Tibial nerve (tissue), 4 donors: ENCODE results near the gene COA4. TPM values are rescaled to one million over a fixed set of nuclear protein-coding genes. Genes with fewer than 3 reads are reported as not detected.

Source experiments
- DNase-seq, 2 donors: peaks; one replicate each; pipeline ENCODE4 v3.0.0-alpha.2; 2019; ENCODE audit warnings: low spot score in 2 of 2
- H3K27ac ChIP-seq, 4 donors: fragments of 200-600 bp; sonication (generic) in 3 of 4; one replicate each; pipeline ENCODE4 v1.5.1; 2017 to 2019; ENCODE audit warnings: mild to moderate bottlenecking in 1 of 4
- H3K27me3 ChIP-seq, 2 donors: fragments of 200-600 bp; sonication (generic) in 1 of 2; one replicate each; pipeline versions ENCODE4 v1.5.1 to v1.6.0; 2017 to 2019
- H3K36me3 ChIP-seq, 3 donors: fragments of 200-600 bp; sonication (generic); one replicate each; pipeline ENCODE4 v1.5.1; 2018 to 2019
- H3K4me1 ChIP-seq, 4 donors: fragments of 200-600 bp; sonication (generic) in 3 of 4; one replicate each; pipeline ENCODE4 v1.5.1; 2017 to 2019
- H3K4me3 ChIP-seq, 4 donors: fragments of 200-600 bp; sonication (generic) in 3 of 4; one replicate each; pipeline ENCODE4 v1.5.1; 2017 to 2019; ENCODE audit warnings: mild to moderate bottlenecking in 1 of 4, moderate library complexity in 1 of 4
- H3K9me3 ChIP-seq, 4 donors: fragments of 200-600 bp; sonication (generic) in 3 of 4; one replicate each; pipeline ENCODE4 v1.5.1; 2017 to 2019
- CTCF ChIP-seq, 5 experiments: fragments of 200-600 bp in 3 of 5; fragments of 450-650 bp in 2 of 5; sonication (generic) in 3 of 5; IDR thresholded peaks; one replicate each; pipeline ENCODE4 v1.5.1; 2016 to 2019; ENCODE audit warnings: antibody characterized with exemption in 5 of 5, mild to moderate bottlenecking in 3 of 5, moderate library complexity in 2 of 5
- EP300 ChIP-seq, 2 donors: sonication (generic); formaldehyde crosslinking; IDR thresholded peaks; one replicate each; pipeline ENCODE4 v1.6.1; 2017; ENCODE audit warnings: antibody characterized with exemption in 2 of 2, mild to moderate bottlenecking in 1 of 2
- POLR2A ChIP-seq, 2 donors: fragments of 450-650 bp; IDR thresholded peaks; one replicate each; pipeline ENCODE4 v1.6.1; 2017; ENCODE audit warnings: antibody characterized with exemption in 2 of 2, mild to moderate bottlenecking in 2 of 2, moderate library complexity in 2 of 2
- WGBS, 2 donors: methylation state at CpG; one replicate each; pipeline ENCODE4 v1.1.5; 2018; 5-methylcytosine and 5-hydroxymethylcytosine counted together
- total RNA-seq, 4 donors: library from RNA; depleted of rRNA; stranded (reverse); fragments of >200 nt; gene quantifications; one replicate each; pipeline ENCODE4 v1.1.0, GENCODE V29; 2016

The COA4 gene
- total RNA-seq, 4 donors from 2014 or later = 63.2 to 100 (median 69.2) TPM

- Histone ChIP-seq H3K27me3 (no peaks in the 10 kb centered on the region), H3K9me3 (no peaks in the 10 kb centered on the region), H3K4me3 (no peak overlapping the region), H3K36me3 (peaks cover 0 to 6% (median 0%) of the 10 kb centered on the region in 3 donors), H3K27ac (peak overlapping the region; percentile 23 to 83 (median 48)), H3K4me1 (peaks cover 0 to 20% (median 6%) of the 10 kb centered on the region in 4 donors)
- WGBS, 2 donors = 45 to 50% methylated on average over 1 of the region's 1 CpG
- TF ChIP-seq EP300 (IDR thresholded peaks at IDR 0.05) = peak in 1 of 2 donors; percentile 8
- TF ChIP-seq CTCF (IDR thresholded peaks at IDR 0.05) = no peak
- DNase-seq = no peak
These were observed 20.5 kb downstream of the COA4 start for GRCh38 chr11:73856031-73856567.

- TF ChIP-seq EP300 (IDR thresholded peaks at IDR 0.05) (no peak), POLR2A (IDR thresholded peaks at IDR 0.05) (no peak), CTCF (IDR thresholded peaks at IDR 0.05) (no peak)
- Histone ChIP-seq H3K9me3 (no peaks in the 10 kb centered on the region), H3K36me3 (peaks cover 0 to 2% (median 0%) of the 10 kb centered on the region in 3 donors), H3K4me3 (no peak overlapping the region), H3K27me3 (no peaks in the 10 kb centered on the region), H3K27ac (no peak overlapping the region), H3K4me1 (peaks cover 0 to 20% (median 6%) of the 10 kb centered on the region in 4 donors)
- DNase-seq = no peak
- WGBS, 2 donors = 44 to 69% methylated on average over 1 of the region's 1 CpG
These were observed 22.0 kb downstream of the COA4 start for GRCh38 chr11:73854680-73855079.

GRCh38 chr11:73852049-73852448, 24.6 kb downstream of the COA4 start:
- H3K9me3 ChIP-seq = no peaks in the 10 kb centered on the region
- TF ChIP-seq POLR2A (IDR thresholded peaks at IDR 0.05) (no peak), CTCF (IDR thresholded peaks at IDR 0.05) (no peak)
- peaks cover 0 to 9% (median 4%) of the 10 kb centered on the region in 4 donors for H3K4me1 ChIP-seq
- no peak for DNase-seq
- H3K27ac ChIP-seq = no peak overlapping the region
- 73 to 75% methylated on average over 3 of the region's 3 CpGs for WGBS, 2 donors
- peaks cover 0 to 15% (median 0%) of the 10 kb centered on the region in 3 donors for H3K36me3 ChIP-seq
- no peak overlapping the region for H3K4me3 ChIP-seq
- no peaks in the 10 kb centered on the region for H3K27me3 ChIP-seq

- no peak for DNase-seq
- H3K9me3 ChIP-seq = no peaks in the 10 kb centered on the region
- no peak overlapping the region for H3K4me3 ChIP-seq
- peaks cover 0 to 5% (median 0%) of the 10 kb centered on the region in 4 donors for H3K4me1 ChIP-seq
- TF ChIP-seq CTCF (IDR thresholded peaks at IDR 0.05) (no peak), EP300 (IDR thresholded peaks at IDR 0.05) (no peak), POLR2A (IDR thresholded peaks at IDR 0.05) (no peak)
- H3K36me3 ChIP-seq = peaks cover 0 to 20% (median 0%) of the 10 kb centered on the region in 3 donors
- no peaks in the 10 kb centered on the region for H3K27me3 ChIP-seq
- no peak overlapping the region for H3K27ac ChIP-seq
- 77 to 80% methylated on average over 3 of the region's 3 CpGs for WGBS, 2 donors
These were observed 25.4 kb downstream of the COA4 start for GRCh38 chr11:73851046-73851764.

- H3K27ac ChIP-seq = no peak overlapping the region
- H3K36me3 ChIP-seq = peaks cover 0 to 28% (median 0%) of the 10 kb centered on the region in 3 donors
- DNase-seq = no peak
- no peak overlapping the region for H3K4me3 ChIP-seq
- TF ChIP-seq POLR2A (IDR thresholded peaks at IDR 0.05) (no peak), EP300 (IDR thresholded peaks at IDR 0.05) (no peak), CTCF (IDR thresholded peaks at IDR 0.05) (no peak)
- H3K4me1 ChIP-seq = no peaks in the 10 kb centered on the region
- no peaks in the 10 kb centered on the region for H3K9me3 ChIP-seq
- no peaks in the 10 kb centered on the region for H3K27me3 ChIP-seq
These were observed 37.6 kb downstream of the COA4 start for GRCh38 chr11:73839123-73839457.
